WI38 (cell line): Measurements from ENCODE around the gene TRAPPC6A.

Experiments
- H3K4me3 ChIP-seq: 2 replicates; pipeline ENCODE4 v1.5.1; 2011; ENCODE audit warnings: low read depth, mild to moderate bottlenecking, control low read depth, low read length
- TF ChIP-seq, protein P1 (sequence below): IDR thresholded peaks from 2 replicates; pipeline ENCODE4 v1.5.1; 2012; ENCODE audit warnings: low read depth, mild to moderate bottlenecking, control low read depth, low read length

The TRAPPC6A gene

DNA sequence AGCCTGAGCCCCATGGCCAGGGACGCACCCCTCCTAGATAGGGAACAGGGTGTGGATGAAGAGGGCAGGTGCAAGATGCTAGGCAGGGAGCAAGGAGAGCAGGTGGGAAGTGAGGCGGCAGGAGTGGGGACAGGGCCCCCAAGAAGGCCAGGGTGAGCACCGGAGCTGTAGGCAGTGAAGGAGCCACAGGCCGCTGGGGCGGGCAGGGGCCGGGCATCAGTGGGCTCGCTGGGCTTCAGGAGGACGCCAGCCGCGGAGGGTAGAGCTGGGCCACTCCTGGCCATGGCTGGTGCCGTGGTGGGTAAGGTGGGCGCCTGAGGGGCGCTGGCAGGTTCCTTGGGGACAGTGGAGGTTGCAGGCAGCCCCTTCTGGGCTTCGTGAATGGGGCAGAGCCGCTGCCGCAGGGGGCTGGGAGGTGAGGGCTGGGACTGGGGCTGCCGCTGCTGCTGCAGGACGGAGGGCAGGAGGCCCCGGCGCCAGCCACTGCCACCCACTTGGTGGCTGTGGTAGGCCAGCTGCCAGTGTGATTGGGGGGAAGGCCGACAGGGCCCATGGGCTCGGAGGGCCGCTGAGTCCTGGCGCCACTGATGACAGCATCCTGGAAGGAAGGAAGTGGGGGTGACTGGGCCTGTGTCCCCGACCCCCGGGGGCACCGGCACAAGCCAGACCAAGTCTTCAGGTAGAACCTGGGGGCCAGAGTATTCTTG lies 19.4 kb downstream of the TRAPPC6A start:
- no peak overlapping the region for H3K4me3 ChIP-seq
- TF ChIP-seq, protein P1, sequence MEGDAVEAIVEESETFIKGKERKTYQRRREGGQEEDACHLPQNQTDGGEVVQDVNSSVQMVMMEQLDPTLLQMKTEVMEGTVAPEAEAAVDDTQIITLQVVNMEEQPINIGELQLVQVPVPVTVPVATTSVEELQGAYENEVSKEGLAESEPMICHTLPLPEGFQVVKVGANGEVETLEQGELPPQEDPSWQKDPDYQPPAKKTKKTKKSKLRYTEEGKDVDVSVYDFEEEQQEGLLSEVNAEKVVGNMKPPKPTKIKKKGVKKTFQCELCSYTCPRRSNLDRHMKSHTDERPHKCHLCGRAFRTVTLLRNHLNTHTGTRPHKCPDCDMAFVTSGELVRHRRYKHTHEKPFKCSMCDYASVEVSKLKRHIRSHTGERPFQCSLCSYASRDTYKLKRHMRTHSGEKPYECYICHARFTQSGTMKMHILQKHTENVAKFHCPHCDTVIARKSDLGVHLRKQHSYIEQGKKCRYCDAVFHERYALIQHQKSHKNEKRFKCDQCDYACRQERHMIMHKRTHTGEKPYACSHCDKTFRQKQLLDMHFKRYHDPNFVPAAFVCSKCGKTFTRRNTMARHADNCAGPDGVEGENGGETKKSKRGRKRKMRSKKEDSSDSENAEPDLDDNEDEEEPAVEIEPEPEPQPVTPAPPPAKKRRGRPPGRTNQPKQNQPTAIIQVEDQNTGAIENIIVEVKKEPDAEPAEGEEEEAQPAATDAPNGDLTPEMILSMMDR, result no peak

DNA sequence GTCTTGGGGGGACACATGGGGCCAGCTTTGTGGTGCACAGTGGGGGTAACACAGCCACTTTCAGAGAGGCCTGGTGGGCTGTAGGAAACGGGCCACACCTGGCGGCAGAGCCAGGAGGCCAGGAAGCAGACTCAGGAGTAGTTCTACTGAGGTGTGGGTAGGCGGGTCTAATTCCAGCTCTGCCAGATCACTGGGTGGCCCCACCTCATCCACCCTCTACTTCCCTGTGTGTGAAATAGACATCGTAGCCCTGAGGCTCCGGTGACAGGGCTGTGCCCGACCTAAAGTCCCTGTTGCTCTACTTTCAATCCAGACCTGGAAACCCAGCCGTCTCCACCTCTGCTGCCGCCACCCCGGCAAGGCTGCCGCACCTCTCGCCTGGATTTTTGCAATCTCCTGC lies 21.3 kb downstream of the TRAPPC6A start:
- TF ChIP-seq, protein P1, result no peak
- H3K4me3 ChIP-seq, result no peak overlapping the region

- H3K4me3 ChIP-seq, result no peak overlapping the region
- TF ChIP-seq, protein P1, result no peak
Measured at GRCh38 chr19:45156011-45156630, 21.9 kb downstream of the TRAPPC6A start.

- TF ChIP-seq, protein P1, result no peak
- no peak overlapping the region for H3K4me3 ChIP-seq
Measured at GRCh38 chr19:45154064-45154827, 23.8 kb downstream of the TRAPPC6A start.

- no peak overlapping the region; the same call in 1 of the 2 replicates for H3K4me3 ChIP-seq
- TF ChIP-seq, protein P1, result no peak
Measured at GRCh38 chr19:45153339-45154063, 24.5 kb downstream of the TRAPPC6A start.

DNA sequence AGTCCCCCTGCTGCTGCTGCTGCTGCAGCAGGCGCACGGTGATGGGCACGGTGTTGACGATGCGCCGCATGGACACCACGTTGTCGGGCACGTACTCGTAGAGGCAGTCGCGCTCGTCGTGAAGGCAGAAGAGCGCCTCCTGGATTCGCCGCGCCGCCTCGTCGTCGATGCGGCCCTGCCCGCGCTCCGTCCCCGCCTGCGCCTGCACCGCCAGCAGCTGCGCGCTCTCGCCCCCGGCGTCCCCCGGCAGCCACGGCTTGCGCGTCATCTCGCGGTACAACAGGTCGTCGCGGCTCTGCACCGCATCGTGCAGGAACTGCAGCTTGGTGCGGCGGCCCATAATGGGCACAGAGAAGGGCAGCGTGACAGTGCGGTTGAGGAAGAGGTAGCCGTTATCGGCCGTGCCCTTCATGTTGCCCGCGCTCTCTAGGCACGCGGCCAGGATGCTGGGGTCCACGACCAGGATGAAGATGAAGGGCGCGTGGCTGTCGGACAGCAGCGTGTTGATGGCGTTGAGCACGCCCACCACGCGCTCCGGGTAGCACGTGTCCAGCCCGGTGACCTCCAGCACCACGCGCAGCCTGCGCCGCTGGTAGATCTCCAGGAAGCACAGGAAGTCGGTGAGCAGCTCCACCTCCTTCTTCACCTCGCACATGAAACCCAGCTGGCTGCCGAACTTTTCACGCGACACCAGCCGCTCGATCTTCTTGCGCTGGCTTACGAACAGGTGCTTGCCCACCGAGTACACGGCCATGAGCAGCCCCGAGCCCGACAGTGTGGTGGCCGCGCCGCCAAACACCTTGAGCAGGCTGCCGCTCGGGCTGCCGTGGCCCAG lies 25.3 kb downstream of the TRAPPC6A start:
- TF ChIP-seq, protein P1, result no peak
- H3K4me3 ChIP-seq, result 0 out of 2 replicates have a peak overlapping the region, but pooled peaks have one; percentile 17
